GM18520 (cell line): ENCODE results near the gene SLCO3A1.

Experiments
- ATAC-seq: cut with Tn5 transposase; IDR thresholded peaks from one replicate; pipeline ENCODE4 v1.9.1; 2021; ENCODE audit not compliant: unreplicated experiment

Gene SLCO3A1

DNA sequence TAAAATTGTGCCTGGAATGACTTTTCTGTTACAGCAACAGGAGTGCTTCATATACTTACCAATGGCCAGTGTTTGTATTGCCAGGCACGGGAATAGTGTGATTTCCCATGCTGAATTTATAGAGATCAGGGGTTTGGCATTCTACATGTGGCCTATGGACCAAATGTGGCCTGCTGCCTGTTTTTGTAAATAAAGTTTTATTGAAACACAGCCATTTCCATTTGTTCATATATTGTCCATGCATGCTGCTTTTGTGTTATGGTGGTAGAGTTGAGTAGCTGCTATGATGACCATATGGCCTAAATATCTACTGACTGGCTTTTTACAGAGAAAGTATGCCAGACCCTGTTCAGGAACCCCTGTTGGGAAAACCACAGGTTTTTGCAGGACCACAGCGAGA, 55.6 kb downstream of the SLCO3A1 start:
- no peak for ATAC-seq

DNA sequence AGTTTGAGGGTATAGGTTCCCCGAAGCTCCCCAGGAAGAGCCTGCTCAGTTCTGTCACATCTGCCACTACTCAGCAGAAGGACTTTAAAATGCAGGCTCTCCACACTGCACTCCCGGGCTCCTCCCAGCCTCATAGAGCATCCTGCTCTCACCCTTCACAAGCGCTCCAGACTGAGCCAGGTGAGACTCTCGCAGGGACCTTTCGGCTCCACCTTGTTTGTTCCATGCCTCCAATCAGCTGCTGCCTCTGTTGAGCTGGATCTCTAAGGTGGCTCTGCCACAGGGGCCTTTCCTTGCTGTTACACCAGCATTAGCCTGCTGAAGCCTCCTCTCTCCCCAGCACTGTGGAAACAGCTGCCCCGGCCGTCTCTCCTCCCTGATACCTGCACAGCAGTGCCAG, 56.1 kb downstream of the SLCO3A1 start:
- no peak for ATAC-seq

DNA sequence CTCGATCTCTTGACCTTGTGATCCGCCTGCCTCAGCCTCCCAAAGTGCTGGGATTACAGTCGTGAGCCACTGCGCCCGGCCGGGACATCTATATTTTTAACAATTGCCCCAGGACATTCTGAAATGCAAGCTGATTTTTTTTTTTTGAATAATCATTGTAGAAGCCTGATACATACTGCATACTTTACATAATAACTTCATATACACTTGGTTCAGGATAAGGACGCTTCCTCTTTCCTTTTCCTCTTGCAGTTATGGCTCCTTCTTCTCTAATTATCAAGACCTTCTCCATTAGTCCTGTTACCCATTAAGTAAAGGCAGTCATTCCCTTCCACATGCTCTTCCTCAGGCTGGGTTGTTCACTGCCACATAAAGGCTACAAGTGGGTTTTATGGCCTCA, 58.3 kb downstream of the SLCO3A1 start:
- no peak for ATAC-seq

DNA sequence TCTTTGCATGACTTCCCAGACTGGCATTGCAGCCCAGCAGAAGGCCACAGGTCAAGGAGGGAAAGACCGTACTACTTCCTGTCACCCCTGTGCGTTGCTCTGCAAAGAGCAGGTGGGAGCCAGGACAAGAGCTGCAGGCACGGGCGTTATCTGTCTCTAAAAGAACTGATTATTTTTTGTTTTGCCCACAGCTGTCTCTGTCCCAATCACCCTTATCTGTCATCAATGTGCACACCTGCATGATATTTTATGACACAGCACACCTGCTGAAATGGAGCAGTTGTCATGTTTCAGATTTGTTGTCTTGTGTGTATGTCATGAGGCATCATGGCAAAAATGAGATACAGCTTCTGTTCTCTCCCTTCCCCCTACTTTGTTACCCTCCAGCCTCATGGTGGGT, 58.8 kb downstream of the SLCO3A1 start:
- ATAC-seq, result no peak

- ATAC-seq, result no peak
Observed at GRCh38 chr15:91913560-91913959, 60.1 kb downstream of the SLCO3A1 start.

GRCh38 chr15:91915576-91915975, 62.1 kb downstream of the SLCO3A1 start:
- ATAC-seq, result no peak

- ATAC-seq, result no peak
Observed at GRCh38 chr15:91916051-91916450, 62.5 kb downstream of the SLCO3A1 start.

DNA sequence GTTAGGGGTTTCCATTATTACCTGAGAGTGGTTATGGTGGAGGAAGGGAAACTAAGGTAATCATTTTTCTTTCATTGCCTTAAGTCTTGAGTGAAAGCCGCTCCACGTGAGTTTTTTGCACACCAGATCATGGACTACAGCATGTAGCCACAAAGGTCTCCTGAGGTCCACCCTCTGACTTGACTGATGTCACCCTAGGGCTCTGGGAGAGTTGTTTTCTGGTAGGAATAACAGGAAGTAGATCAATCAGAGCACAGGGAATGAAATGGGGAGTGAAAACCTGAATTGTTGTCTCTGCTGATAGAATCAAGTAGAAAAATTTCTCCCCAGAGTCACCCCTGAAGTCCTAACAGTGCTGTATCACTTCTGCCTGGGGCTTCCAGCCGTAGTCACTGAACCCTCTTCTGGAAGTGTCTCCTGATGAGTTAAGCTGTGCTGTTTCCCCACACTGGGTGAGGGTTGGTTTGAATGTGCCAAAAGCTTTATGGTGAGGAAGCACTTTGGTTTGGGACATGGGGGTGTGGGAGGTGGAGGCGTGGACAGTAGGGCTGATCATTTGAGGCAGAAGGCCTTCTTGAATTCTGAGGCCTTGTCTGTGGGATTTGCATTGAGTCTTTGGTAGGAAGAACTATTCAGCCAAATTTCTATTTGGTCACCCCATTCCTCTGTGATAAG, 64.3 kb downstream of the SLCO3A1 start:
- ATAC-seq, result no peak

GRCh38 chr15:91919014-91919534, 65.6 kb downstream of the SLCO3A1 start:
- no peak for ATAC-seq

DNA sequence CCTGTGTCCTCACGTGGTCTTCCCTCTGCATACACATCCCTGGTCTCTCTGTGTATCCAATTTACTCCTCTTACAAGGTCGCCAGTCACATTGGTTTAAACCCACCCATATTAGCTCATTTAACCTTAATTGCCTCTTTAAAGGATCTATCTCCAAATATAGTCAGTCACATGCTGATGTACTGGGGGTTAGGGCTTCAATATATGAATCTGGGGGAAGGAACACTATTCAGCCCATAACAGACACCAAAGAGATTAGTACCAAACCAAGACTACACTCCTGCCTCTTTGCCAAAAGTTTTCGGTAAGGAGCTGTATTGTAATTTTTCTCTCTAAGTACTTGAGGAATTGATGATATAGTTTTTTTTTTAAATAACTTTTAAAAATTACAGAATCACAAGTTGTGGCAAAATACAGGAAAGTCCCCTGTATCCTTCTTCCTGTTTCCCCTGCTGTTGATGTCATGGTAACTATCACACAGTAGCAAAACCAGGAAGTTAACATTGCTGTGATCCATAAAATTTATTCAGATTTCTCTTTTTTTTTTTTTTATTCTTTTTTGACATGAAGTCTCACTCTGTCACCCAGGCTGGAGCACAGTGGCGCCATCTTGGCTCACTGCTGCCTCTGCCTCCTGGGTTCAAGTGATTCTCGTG, 67.8 kb downstream of the SLCO3A1 start:
- no peak for ATAC-seq

DNA sequence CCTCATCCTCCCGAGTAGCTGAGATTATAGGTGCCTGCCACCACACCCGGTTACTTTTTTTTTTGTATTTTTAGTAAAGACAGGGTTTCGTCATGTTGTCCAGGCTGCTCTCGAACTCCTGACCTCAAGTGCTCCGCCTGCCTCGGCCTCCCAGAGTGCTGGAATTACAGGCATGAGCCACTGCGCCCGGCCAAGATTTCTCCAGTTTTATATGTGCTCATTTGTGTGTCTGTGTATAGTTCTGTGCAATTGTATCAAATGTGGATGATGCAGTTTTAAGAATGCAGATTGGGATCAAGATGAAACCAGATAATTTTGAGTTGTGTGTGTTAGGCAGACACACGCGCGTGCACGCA, 68.3 kb downstream of the SLCO3A1 start:
- ATAC-seq, result no peak

GRCh38 chr15:91922646-91923547, 69.4 kb downstream of the SLCO3A1 start:
- no peak for ATAC-seq

DNA sequence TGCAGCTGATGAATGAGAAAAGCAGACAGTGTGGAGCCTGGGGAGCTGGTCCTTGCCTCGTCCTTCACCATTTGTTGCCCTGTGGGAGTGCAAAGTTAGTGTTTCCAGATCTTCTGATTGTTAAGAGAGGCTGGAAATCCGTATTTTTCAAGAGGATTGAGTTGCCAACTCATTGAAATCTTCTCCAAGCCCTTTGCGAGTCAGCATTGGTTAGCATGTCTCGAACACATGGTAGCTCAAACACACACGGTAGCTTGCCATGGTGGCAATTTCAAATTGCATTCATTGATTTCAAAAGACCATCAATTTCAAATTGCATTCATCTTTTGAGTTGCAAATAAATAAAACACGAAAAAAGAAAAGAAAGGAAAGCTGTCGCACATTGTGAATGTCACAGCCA, 70.7 kb downstream of the SLCO3A1 start:
- ATAC-seq, result no peak

DNA sequence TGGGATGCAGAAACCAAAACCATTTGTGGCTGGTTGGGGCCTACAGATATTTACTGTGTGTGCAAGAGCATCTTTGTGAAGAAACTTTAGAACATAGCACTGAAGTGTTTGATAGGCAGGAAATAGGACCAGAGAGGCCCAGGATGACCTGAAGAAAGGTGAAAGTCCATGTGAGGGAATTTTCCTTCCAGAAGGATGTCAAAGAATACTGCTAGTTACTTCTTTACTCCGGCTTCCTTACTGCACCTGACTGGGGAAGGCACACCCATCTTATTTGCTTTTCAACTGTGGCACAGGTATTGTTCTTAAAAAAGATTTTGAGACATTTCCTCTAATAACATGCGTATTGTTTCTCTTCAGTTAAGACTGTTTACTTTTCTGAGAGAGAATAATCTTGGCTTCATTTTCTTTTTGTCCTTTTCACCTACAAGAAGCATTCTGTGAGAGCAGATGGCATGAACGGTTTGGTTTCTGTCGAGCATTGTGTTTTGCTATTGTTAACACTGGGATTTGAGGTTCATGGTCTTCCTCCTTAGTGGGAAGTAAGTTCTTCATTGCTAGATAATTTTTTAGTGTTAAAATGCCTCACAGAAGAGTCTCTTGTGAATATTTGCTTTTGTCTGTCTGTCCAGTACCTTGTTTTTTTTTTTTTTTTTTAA, 71.5 kb downstream of the SLCO3A1 start:
- ATAC-seq, result no peak

DNA sequence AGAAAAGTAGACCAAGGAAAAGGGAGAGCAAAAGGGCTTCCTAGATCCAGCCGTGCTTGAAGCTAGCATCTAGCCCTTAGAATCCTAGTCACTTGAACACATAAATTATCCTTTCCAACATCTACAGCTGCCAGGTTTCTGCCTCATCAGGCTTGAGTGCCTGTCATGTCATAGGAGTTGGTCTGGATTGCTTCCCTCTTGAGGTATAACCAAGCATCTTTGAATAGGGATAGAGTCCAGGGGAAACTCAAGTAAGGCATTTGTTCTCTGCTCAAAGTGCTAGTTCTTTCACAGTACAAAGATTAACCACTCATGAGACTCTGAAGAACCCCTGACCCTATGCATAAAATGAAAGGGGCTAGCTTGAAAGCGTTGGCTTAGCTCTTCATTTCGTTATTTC, 72.3 kb downstream of the SLCO3A1 start:
- ATAC-seq, result no peak

- no peak for ATAC-seq
Observed at GRCh38 chr15:91926908-91927270, 73.4 kb downstream of the SLCO3A1 start.

DNA sequence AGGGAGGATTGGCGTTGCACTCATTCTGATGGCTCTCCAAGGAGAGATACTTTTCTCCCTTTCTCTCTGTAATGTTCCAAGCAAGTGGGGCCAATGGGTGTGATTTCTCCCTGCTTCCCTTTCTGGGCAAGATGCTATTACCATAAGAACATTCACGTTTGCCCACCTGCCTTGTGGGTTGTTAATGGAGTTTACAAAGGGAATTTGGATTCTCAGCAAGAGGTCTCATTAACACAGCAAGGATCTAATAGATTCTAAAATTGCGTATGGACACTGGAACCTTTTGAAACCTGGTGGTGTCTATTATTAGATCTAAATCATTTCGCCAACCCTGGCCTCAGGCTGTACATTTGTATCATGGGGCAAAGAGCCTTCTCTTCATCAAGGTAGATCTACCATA, 74.1 kb downstream of the SLCO3A1 start:
- ATAC-seq, result no peak

- ATAC-seq, result no peak
Observed at GRCh38 chr15:91928675-91929074, 75.2 kb downstream of the SLCO3A1 start.

- ATAC-seq, result no peak
Observed at GRCh38 chr15:91929509-91929908, 76.0 kb downstream of the SLCO3A1 start.

DNA sequence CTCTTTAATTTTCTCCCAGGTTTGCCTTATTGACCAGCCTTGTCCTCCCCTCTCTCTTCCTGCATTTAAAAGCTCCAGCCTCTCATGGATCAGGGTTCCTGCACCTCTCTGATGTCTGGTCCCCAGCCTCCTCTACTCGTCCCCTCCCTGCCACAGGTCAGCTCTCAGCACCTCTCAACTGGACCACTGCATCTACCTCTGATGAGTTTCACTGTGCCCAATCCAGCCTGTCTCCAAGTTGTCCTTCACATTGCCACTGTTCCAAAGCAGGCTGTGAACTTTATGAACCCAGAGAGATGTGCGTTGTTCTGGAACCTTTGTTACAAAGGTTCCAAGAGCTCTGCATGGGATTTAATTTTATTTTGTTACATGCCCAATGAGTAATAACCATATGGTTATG, 76.6 kb downstream of the SLCO3A1 start:
- ATAC-seq, result no peak

DNA sequence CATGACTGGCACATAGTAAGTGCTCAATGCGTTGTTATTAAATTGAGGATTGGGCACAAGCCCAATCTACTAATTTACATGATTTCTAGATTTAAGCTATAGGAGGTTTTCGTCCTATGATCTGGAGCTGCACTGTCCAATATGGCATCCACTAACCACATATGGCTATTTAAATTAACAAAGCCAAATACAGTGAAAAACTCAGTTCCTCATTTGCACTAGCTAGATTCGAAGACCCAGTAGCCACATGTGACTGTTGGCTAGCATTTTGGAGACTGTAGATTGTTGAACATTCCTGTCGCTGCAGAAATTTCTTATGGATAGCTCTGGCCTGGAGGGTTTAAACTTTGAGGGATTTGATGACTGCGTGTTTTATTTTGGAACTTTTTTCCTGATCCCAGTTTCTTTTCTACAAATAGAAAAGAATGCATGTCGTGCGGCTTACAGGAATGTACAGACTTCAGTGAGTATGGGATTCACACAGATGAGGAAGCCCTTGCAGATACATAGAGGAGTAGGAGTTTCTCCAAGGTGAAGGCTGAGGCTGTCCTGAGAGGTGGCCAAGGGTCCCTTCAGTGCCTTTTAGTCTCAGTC, 82.8 kb downstream of the SLCO3A1 start:
- no peak for ATAC-seq
